GM08714 (cell line): ENCODE measurements around the gene EEF1AKMT2.
"Not testable (repeated sequence)": the region's sequence is repeated elsewhere in the genome, so short reads cannot be mapped to it uniquely, and the experiment has no call there.

ENCODE experiments used
- H3K4me3 ChIP-seq: fragments of 200-500 bp; sonication (Bioruptor generic); 2 replicates; pipeline ENCODE4 v1.5.1; 2014; ENCODE audit warnings: mild to moderate bottlenecking, low read length, inconsistent platforms
- ZNF274 ChIP-seq: IDR thresholded peaks from 2 replicates; pipeline ENCODE4 v1.6.1; 2012; ENCODE audit warnings: mild to moderate bottlenecking, low read depth, low read length

Gene EEF1AKMT2

GRCh38 chr10:124791547-124792348, at the start of gene EEF1AKMT2:
TSS of gene EEF1AKMT2 (minus strand) at chr10:124791887. CDS start at chr10:124791833, 54 bp downstream.
- TF ChIP-seq ZNF274, result no peak

GRCh38 chr10:124837687-124838086, 46.0 kb upstream of the EEF1AKMT2 start:
- H3K4me3 ChIP-seq, result no peak overlapping the region
- no peak for TF ChIP-seq ZNF274

More at GRCh38 chr10:124791547-124792348, at the start of gene EEF1AKMT2:
- H3K4me3 ChIP-seq, result peak within 1 kb of the TSS; percentile 90

GRCh38 chr10:124831116-124831515, 39.4 kb upstream of the EEF1AKMT2 start:
- no peak overlapping the region for H3K4me3 ChIP-seq
- no peak for TF ChIP-seq ZNF274

GRCh38 chr10:124830445-124830844, 38.8 kb upstream of the EEF1AKMT2 start:
- no peak for TF ChIP-seq ZNF274
- H3K4me3 ChIP-seq, result no peak overlapping the region

- TF ChIP-seq ZNF274, result no peak
- H3K4me3 ChIP-seq, result no peak overlapping the region
Measured at GRCh38 chr10:124829447-124830115, 37.9 kb upstream of the EEF1AKMT2 start.

- no peak for TF ChIP-seq ZNF274
- no peak overlapping the region for H3K4me3 ChIP-seq
Measured at GRCh38 chr10:124827474-124827873, 35.8 kb upstream of the EEF1AKMT2 start.

- TF ChIP-seq ZNF274, result no peak
- no peak overlapping the region for H3K4me3 ChIP-seq
Measured at GRCh38 chr10:124826262-124826661, 34.6 kb upstream of the EEF1AKMT2 start.

GRCh38 chr10:124825702-124826101, 34.0 kb upstream of the EEF1AKMT2 start:
- H3K4me3 ChIP-seq, result no peak overlapping the region
- no peak for TF ChIP-seq ZNF274

GRCh38 chr10:124824932-124825331, 33.2 kb upstream of the EEF1AKMT2 start:
- not testable (repeated sequence) for H3K4me3 ChIP-seq

GRCh38 chr10:124824507-124824906, 32.8 kb upstream of the EEF1AKMT2 start:
- no peak overlapping the region for H3K4me3 ChIP-seq
- TF ChIP-seq ZNF274, result no peak

GRCh38 chr10:124821520-124821919, 29.8 kb upstream of the EEF1AKMT2 start:
- no peak for TF ChIP-seq ZNF274

GRCh38 chr10:124820121-124820520, 28.4 kb upstream of the EEF1AKMT2 start:
- no peak for TF ChIP-seq ZNF274
- H3K4me3 ChIP-seq, result no peak overlapping the region

More at GRCh38 chr10:124821520-124821919, 29.8 kb upstream of the EEF1AKMT2 start:
- no peak overlapping the region for H3K4me3 ChIP-seq

GRCh38 chr10:124802313-124802675, 10.6 kb upstream of the EEF1AKMT2 start:
- TF ChIP-seq ZNF274, result no peak
- H3K4me3 ChIP-seq, result peak overlapping the region; percentile 82

- no peak for TF ChIP-seq ZNF274
- H3K4me3 ChIP-seq, result no peak overlapping the region
Measured at GRCh38 chr10:124799211-124799610, 7.5 kb upstream of the EEF1AKMT2 start.

- TF ChIP-seq ZNF274, result no peak
- H3K4me3 ChIP-seq, result no peak overlapping the region
Measured at GRCh38 chr10:124798781-124799180, 7.1 kb upstream of the EEF1AKMT2 start.
